T-cell (primary cell): ENCODE data around the gene CLDN2. TPM values are rescaled to one million over a fixed set of nuclear protein-coding genes. Genes with fewer than 3 reads are reported as not detected.
"Not testable (repeated sequence)": the region's sequence is repeated elsewhere in the genome, so short reads cannot be mapped to it uniquely, and the experiment has no call there.

Experiments used
- ATAC-seq, 4 experiments: fragments of 200-7000 bp in 3 of 4; fragments of 150-1000 bp in 1 of 4; cut with Tn5 transposase; replicated peaks in 1 of 4; 1 replicate in 3 of 4; 2 replicates in 1 of 4; pipeline ENCODE4 v1.10.0; 2021; ENCODE audit warnings: moderate library complexity in 3 of 4, mild to moderate bottlenecking in 2 of 4, moderate number of reproducible peaks in 1 of 4
- CTCF ChIA-PET, 2 donors: fragments of 300-600 bp; sonication (Branson Sonifier 250); formaldehyde crosslinking; loops; one replicate each; lab custom pipeline; 2022; ENCODE audit warnings: antibody characterized with exemption in 2 of 2; lab: Charles Lee
- POLR2A ChIA-PET, 2 donors: fragments of 300-600 bp; sonication (Branson Sonifier 250); formaldehyde crosslinking; loops; one replicate each; lab custom pipeline; 2022; ENCODE audit warnings: antibody characterized with exemption in 2 of 2; lab: Charles Lee
- DNase-seq, 35 experiments: peaks; one replicate each; pipeline versions ENCODE4 v3.0.0 to v3.0.0-alpha.2; 2013 to 2023
- H3K27ac ChIP-seq: one replicate; pipeline ENCODE4 v1.5.1; 2013; ENCODE audit warnings: low read length
- H3K27me3 ChIP-seq, 2 experiments: replicated peaks in 1 of 2; 1 replicate in 1 of 2; 2 replicates in 1 of 2; pipeline versions ENCODE4 v1.6.1 to v1.7.0; 2013; ENCODE audit warnings: low read length in 1 of 2, mixed read lengths in 1 of 2; ENCODE audit not compliant: control insufficient read depth in 2 of 2, insufficient read depth in 2 of 2; ENCODE audit errors: extremely low read depth in 1 of 2
- H3K36me3 ChIP-seq, 2 donors: 1 replicate in 1 of 2; 2 replicates in 1 of 2; pipeline versions ENCODE4 v1.6.1 to v1.7.0; 2013; ENCODE audit warnings: low read length in 1 of 2; ENCODE audit not compliant: control insufficient read depth in 2 of 2, insufficient read depth in 1 of 2; ENCODE audit errors: extremely low read depth in 1 of 2
- H3K4me1 ChIP-seq, 2 experiments: 1 replicate in 1 of 2; 2 replicates in 1 of 2; pipeline versions ENCODE4 v1.6.1 to v1.7.0; 2013; ENCODE audit warnings: low read length in 2 of 2, mixed read lengths in 1 of 2; ENCODE audit not compliant: insufficient read depth in 2 of 2, control insufficient read depth in 1 of 2; ENCODE audit errors: extremely low read depth in 1 of 2
- H3K4me3 ChIP-seq, 2 donors: 1 replicate in 1 of 2; 2 replicates in 1 of 2; pipeline versions ENCODE4 v1.5.1 to v1.7.0; 2013; ENCODE audit warnings: mild to moderate bottlenecking in 2 of 2, low read length in 1 of 2, moderate library complexity in 1 of 2; ENCODE audit not compliant: control insufficient read depth in 1 of 2; ENCODE audit errors: extremely low read depth in 1 of 2
- H3K9me3 ChIP-seq: 2 replicates; pipeline ENCODE4 v1.7.0; 2013
- H3K27ac Mint-ChIP-seq, 2 donors: one replicate each; pipeline ENCODE4 v1.8.0; 2020 to 2021; ENCODE audit warnings: mild to moderate bottlenecking in 2 of 2, mixed read lengths in 2 of 2
- H3K27me3 Mint-ChIP-seq, 2 donors: one replicate each; pipeline ENCODE4 v1.8.0; 2021 to 2022; ENCODE audit warnings: mixed read lengths in 2 of 2
- H3K36me3 Mint-ChIP-seq: one replicate; pipeline ENCODE4 v1.8.0; 2021; ENCODE audit warnings: mixed read lengths
- H3K4me1 Mint-ChIP-seq, 3 donors: one replicate each; pipeline ENCODE4 v1.8.0; 2020 to 2022; ENCODE audit warnings: mixed read lengths in 3 of 3, mild to moderate bottlenecking in 1 of 3
- H3K4me3 Mint-ChIP-seq, 3 donors: one replicate each; pipeline ENCODE4 v1.8.0; 2020 to 2022; ENCODE audit warnings: mild to moderate bottlenecking in 3 of 3, mixed read lengths in 3 of 3, moderate library complexity in 3 of 3
- H3K9me3 Mint-ChIP-seq, 3 donors: one replicate each; pipeline ENCODE4 v1.8.0; 2020 to 2022; ENCODE audit warnings: mixed read lengths in 3 of 3
- WGBS: methylation state at CpG from one replicate; pipeline ENCODE4 v1.1.5; 2013; ENCODE audit warnings: missing lambda C conversion rate; ENCODE audit not compliant: insufficient coverage; 5-methylcytosine and 5-hydroxymethylcytosine counted together
- total RNA-seq, 35 experiments: library from RNA in 6 of 35; stranded (reverse) in 6 of 35; fragments of 120-200 nt in 1 of 35; gene quantifications; one replicate each; pipeline versions ENCODE4 v1.2.1 to v1.2.4 and lab custom pipeline; 2013 to 2026

The CLDN2 gene
- total RNA-seq, 5 donors from 2014 or later (not counting 1 experiment from before 2014, with no cell fraction given), result 0.07 to 0.13 TPM; not detected in 3

GRCh38 chrX:106955004-106955772 lies 35.0 kb downstream of the CLDN2 start:
- Mint-ChIP-seq H3K36me3 (peaks cover 14% of the 10 kb centered on the region), H3K4me1 (no peaks in the 10 kb centered on the region), H3K9me3 (no peaks in the 10 kb centered on the region), H3K27ac (no peak overlapping the region), H3K27me3 (peaks cover 0 to 12% of the 10 kb centered on the region in 2 donors), H3K4me3 (no peak overlapping the region)
- DNase-seq, result no peak
- Histone ChIP-seq H3K27me3 (no peaks in the 10 kb centered on the region), H3K9me3 (no peaks in the 10 kb centered on the region), H3K4me1 (no peaks in the 10 kb centered on the region), H3K4me3 (no peak overlapping the region), H3K27ac (no peak overlapping the region), H3K36me3 (peaks cover 0 to 2% of the 10 kb centered on the region in 2 donors)
- no CpG with 5 or more reads among the region's 1 CpG for WGBS
- ChIA-PET CTCF (no interaction called here), POLR2A (no interaction called here)
- no peak for ATAC-seq

- Mint-ChIP-seq H3K27me3 (peaks cover 0 to 12% of the 10 kb centered on the region in 2 donors), H3K9me3 (no peaks in the 10 kb centered on the region), H3K4me1 (no peaks in the 10 kb centered on the region), H3K27ac (no peak overlapping the region), H3K4me3 (no peak overlapping the region), H3K36me3 (peaks cover 19% of the 10 kb centered on the region)
- DNase-seq (no peak), ATAC-seq (no peak)
- WGBS, result no CpG with 5 or more reads among the region's 1 CpG
- H3K9me3 ChIP-seq, result no peaks in the 10 kb centered on the region
- ChIA-PET POLR2A (no interaction called here), CTCF (interaction anchor here in 1 of 2 donors (0.5 kb wide), 1 partner anchor 60 kb away, joined by 3 read pairs; no protein-coding TSS in a partner anchor)
- H3K27ac ChIP-seq, result no peak overlapping the region
- H3K4me3 ChIP-seq, result no peak overlapping the region
- H3K4me1 ChIP-seq, result no peaks in the 10 kb centered on the region
- H3K36me3 ChIP-seq, result peaks cover 0 to 4% of the 10 kb centered on the region in 2 donors
- no peaks in the 10 kb centered on the region for H3K27me3 ChIP-seq
Observed at GRCh38 chrX:106957856-106958255, 37.7 kb downstream of the CLDN2 start.

GRCh38 chrX:106959901-106960300 lies 39.7 kb downstream of the CLDN2 start:
- H3K36me3 Mint-ChIP-seq, result peaks cover 24% of the 10 kb centered on the region
- no peak overlapping the region for H3K27ac Mint-ChIP-seq
- no peaks in the 10 kb centered on the region for H3K4me1 ChIP-seq
- H3K4me1 Mint-ChIP-seq, result no peaks in the 10 kb centered on the region
- H3K4me3 ChIP-seq, result no peak overlapping the region
- H3K4me3 Mint-ChIP-seq, result no peak overlapping the region
- ChIA-PET POLR2A (no interaction called here), CTCF (interaction anchor here in 1 of 2 donors (0.8 kb wide), 1 partner anchor 65 kb away, joined by 3 read pairs; no protein-coding TSS in a partner anchor)
- H3K9me3 ChIP-seq, result no peaks in the 10 kb centered on the region
- ATAC-seq, result no peak
- H3K27ac ChIP-seq, result no peak overlapping the region
- H3K36me3 ChIP-seq, result peaks cover 0 to 4% of the 10 kb centered on the region in 2 donors
- H3K27me3 Mint-ChIP-seq, result peaks cover 0 to 23% of the 10 kb centered on the region in 2 donors
- no peaks in the 10 kb centered on the region for H3K9me3 Mint-ChIP-seq
- WGBS, result no CpG with 5 or more reads among the region's 2 CpGs
- no peaks in the 10 kb centered on the region for H3K27me3 ChIP-seq
- no peak for DNase-seq

- ATAC-seq (no peak), DNase-seq (no peak)
- Histone ChIP-seq H3K27me3 (no peaks in the 10 kb centered on the region), H3K4me3 (no peak overlapping the region), H3K36me3 (peaks cover 0 to 2% of the 10 kb centered on the region in 2 donors), H3K9me3 (no peaks in the 10 kb centered on the region), H3K27ac (no peak overlapping the region), H3K4me1 (no peaks in the 10 kb centered on the region)
- no peak overlapping the region for H3K27ac Mint-ChIP-seq
- ChIA-PET CTCF (interaction anchor here in 1 of 2 donors (0.8 kb wide), 1 partner anchor 88 kb away, joined by 3 read pairs; no protein-coding TSS in a partner anchor), POLR2A (no interaction called here)
- H3K9me3 Mint-ChIP-seq, result peaks cover 0 to 4% (median 0%) of the 10 kb centered on the region in 3 donors
- peaks cover 0 to 8% (median 4%) of the 10 kb centered on the region in 3 donors for H3K4me1 Mint-ChIP-seq
- H3K36me3 Mint-ChIP-seq, result peaks cover 31% of the 10 kb centered on the region
- peaks cover 0 to 29% of the 10 kb centered on the region in 2 donors for H3K27me3 Mint-ChIP-seq
- H3K4me3 Mint-ChIP-seq, result no peak overlapping the region
Observed at GRCh38 chrX:106963111-106963510, 42.9 kb downstream of the CLDN2 start.

- Mint-ChIP-seq H3K36me3 (peaks cover 41% of the 10 kb centered on the region), H3K27ac (no peak overlapping the region), H3K4me1 (peaks cover 0 to 8% (median 4%) of the 10 kb centered on the region in 3 donors), H3K4me3 (no peak overlapping the region), H3K27me3 (peaks cover 0 to 32% of the 10 kb centered on the region in 2 donors), H3K9me3 (peaks cover 0 to 10% (median 0%) of the 10 kb centered on the region in 3 donors)
- ChIA-PET CTCF (no interaction called here), POLR2A (interaction anchor here in 1 of 2 donors (0.7 kb wide), 1 partner anchor 66 kb away, joined by 5 read pairs; no protein-coding TSS in a partner anchor)
- no peak for ATAC-seq
- no peaks in the 10 kb centered on the region for H3K9me3 ChIP-seq
- H3K4me1 ChIP-seq, result no peaks in the 10 kb centered on the region
- no peak overlapping the region for H3K4me3 ChIP-seq
- no peaks in the 10 kb centered on the region for H3K27me3 ChIP-seq
- no CpG with 5 or more reads among the region's 1 CpG for WGBS
- peaks cover 0 to 2% of the 10 kb centered on the region in 2 donors for H3K36me3 ChIP-seq
- DNase-seq, result no peak
- H3K27ac ChIP-seq, result no peak overlapping the region
Observed at GRCh38 chrX:106964290-106964689, 44.1 kb downstream of the CLDN2 start.

- H3K27ac Mint-ChIP-seq, H3K4me3 ChIP-seq, H3K4me1 Mint-ChIP-seq, H3K9me3 ChIP-seq, H3K27ac ChIP-seq, CTCF ChIA-PET, POLR2A ChIA-PET, H3K27me3 ChIP-seq, H3K4me3 Mint-ChIP-seq, ATAC-seq, H3K4me1 ChIP-seq, H3K36me3 ChIP-seq: not testable (repeated sequence)
- Mint-ChIP-seq H3K27me3 (peaks cover 0 to 28% of the 10 kb centered on the region in 2 donors), H3K36me3 (peaks cover 47% of the 10 kb centered on the region), H3K9me3 (peaks cover 0 to 10% (median 0%) of the 10 kb centered on the region in 3 donors)
- DNase-seq, result peak in 2 of 35 experiments; percentile 0 to 2
- WGBS, result no CpG with 5 or more reads among the region's 6 CpGs
Observed at GRCh38 chrX:106966547-106966946, 46.3 kb downstream of the CLDN2 start.
